Spleen (tissue), 7 donors: ENCODE data around the gene HS3ST1.

Experiments
- POLR2AphosphoS5 ChIP-seq, 3 donors: sonication (generic); formaldehyde crosslinking; IDR thresholded peaks; one replicate each; pipeline ENCODE4 v1.5.1; 2017; ENCODE audit warnings: antibody characterized with exemption in 3 of 3
- TF ChIP-seq, protein P1 (sequence below), 11 experiments: fragments of 200-600 bp in 7 of 11; fragments of 450-650 bp in 4 of 11; sonication (generic) in 4 of 11; IDR thresholded peaks in 8 of 11; conservative IDR thresholded peaks in 3 of 11; 1 replicate in 7 of 11; 2 replicates in 4 of 11; pipeline versions ENCODE4 v1.4.0 to v1.8.0; 2016 to 2021; ENCODE audit warnings: antibody characterized with exemption in 11 of 11, inconsistent platforms in 4 of 11, mild to moderate bottlenecking in 1 of 11
- donor health status: DM: no; HTN: no; CAD: no; lungs with moderate emphysema.
- donor health status: DM: no; HTN: no; CAD: no.
- donor health status: DM: no; HTN: no; CAD: no.

DNA sequence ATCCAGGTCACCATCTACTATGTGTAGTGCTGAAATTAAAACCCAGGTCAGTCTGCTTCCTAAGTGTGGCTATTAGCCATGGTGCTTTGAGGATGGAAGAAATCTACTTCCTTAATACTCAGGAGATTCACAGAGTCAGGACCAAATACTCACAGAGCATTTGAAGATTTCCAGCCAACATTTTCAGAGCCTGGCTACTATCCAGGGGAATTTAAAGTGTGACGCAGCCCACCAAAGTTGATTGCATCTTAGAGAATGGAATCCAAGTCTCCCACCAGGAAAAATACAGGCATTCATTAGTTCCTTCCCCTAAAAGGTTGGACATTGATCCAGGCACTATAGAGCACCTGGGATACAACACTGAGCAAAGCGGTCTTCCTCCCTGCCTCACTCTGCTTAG lies 83.8 kb downstream of the HS3ST1 start:
- no peak for TF ChIP-seq POLR2AphosphoS5 (IDR thresholded peaks at IDR 0.05)
- TF ChIP-seq, protein P1, sequence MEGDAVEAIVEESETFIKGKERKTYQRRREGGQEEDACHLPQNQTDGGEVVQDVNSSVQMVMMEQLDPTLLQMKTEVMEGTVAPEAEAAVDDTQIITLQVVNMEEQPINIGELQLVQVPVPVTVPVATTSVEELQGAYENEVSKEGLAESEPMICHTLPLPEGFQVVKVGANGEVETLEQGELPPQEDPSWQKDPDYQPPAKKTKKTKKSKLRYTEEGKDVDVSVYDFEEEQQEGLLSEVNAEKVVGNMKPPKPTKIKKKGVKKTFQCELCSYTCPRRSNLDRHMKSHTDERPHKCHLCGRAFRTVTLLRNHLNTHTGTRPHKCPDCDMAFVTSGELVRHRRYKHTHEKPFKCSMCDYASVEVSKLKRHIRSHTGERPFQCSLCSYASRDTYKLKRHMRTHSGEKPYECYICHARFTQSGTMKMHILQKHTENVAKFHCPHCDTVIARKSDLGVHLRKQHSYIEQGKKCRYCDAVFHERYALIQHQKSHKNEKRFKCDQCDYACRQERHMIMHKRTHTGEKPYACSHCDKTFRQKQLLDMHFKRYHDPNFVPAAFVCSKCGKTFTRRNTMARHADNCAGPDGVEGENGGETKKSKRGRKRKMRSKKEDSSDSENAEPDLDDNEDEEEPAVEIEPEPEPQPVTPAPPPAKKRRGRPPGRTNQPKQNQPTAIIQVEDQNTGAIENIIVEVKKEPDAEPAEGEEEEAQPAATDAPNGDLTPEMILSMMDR (IDR thresholded peaks at IDR 0.05 in 8 of 11, conservative IDR thresholded peaks at IDR 0.05 in 3 of 11): no peak
